GM19240 (cell line): ENCODE measurements around the gene IREB2.

Source experiments
- DNase-seq: peaks from one replicate; pipeline ENCODE4 v3.0.0; 2011; ENCODE audit warnings: low spot score; ENCODE audit not compliant: insufficient read length

IREB2 gene

GRCh38 chr15:78540871-78541743, 103.1 kb downstream of the IREB2 start:
- DNase-seq: no peak

- no peak for DNase-seq
Measured at GRCh38 chr15:78541744-78542034, 103.7 kb downstream of the IREB2 start.

GRCh38 chr15:78542647-78543046, 104.6 kb downstream of the IREB2 start:
- DNase-seq: no peak

GRCh38 chr15:78550194-78550593, 112.2 kb downstream of the IREB2 start:
- no peak for DNase-seq

GRCh38 chr15:78550815-78551214, 112.8 kb downstream of the IREB2 start:
- DNase-seq: no peak
